HG03354 (cell line): ENCODE results near the gene RBCK1.
A peak's percentile ranks its signal among the peaks of the same experiment; 100 is the strongest.

Experiments used
- ATAC-seq: cut with Tn5 transposase; IDR thresholded peaks from one replicate; pipeline ENCODE4 v1.9.1; 2021; ENCODE audit warnings: mild to moderate bottlenecking; ENCODE audit not compliant: unreplicated experiment, poor library complexity, severe bottlenecking

The RBCK1 gene

GRCh38 chr20:396619-397431 is 11.3 kb upstream of the RBCK1 start:
- no peak for ATAC-seq

- no peak for ATAC-seq
Observed at GRCh38 chr20:397432-398237, 10.5 kb upstream of the RBCK1 start.

GRCh38 chr20:399182-399707 is 8.9 kb upstream of the RBCK1 start:
- ATAC-seq: no peak

GRCh38 chr20:400128-400453 is 8.0 kb upstream of the RBCK1 start:
- no peak for ATAC-seq

GRCh38 chr20:400454-401275 is 7.4 kb upstream of the RBCK1 start:
- ATAC-seq: no peak

GRCh38 chr20:401682-402495 is 6.2 kb upstream of the RBCK1 start:
- ATAC-seq: no peak

GRCh38 chr20:402496-402885 is 5.6 kb upstream of the RBCK1 start:
- no peak for ATAC-seq

- no peak for ATAC-seq
Observed at GRCh38 chr20:402898-403581, 5.1 kb upstream of the RBCK1 start.

- ATAC-seq: no peak
Observed at GRCh38 chr20:403582-403957, 4.5 kb upstream of the RBCK1 start.

- no peak for ATAC-seq
Observed at GRCh38 chr20:404088-404487, 4.0 kb upstream of the RBCK1 start.

- ATAC-seq: no peak
Observed at GRCh38 chr20:406200-407132, 1.6 kb upstream of the RBCK1 start.

- ATAC-seq: peak; percentile 58
Observed at GRCh38 chr20:407133-407952, 756 bp upstream of the RBCK1 start.

- ATAC-seq: peak; percentile 31
Observed at GRCh38 chr20:408843-409696, 971 bp downstream of the RBCK1 start.

GRCh38 chr20:409697-410559 is 1.8 kb downstream of the RBCK1 start:
- no peak for ATAC-seq

- ATAC-seq: no peak
Observed at GRCh38 chr20:412081-412480, 4.0 kb downstream of the RBCK1 start.
